Thyroid gland (tissue), 4 donors: Measurements from ENCODE around the gene ASIC2. TPM values are rescaled to one million over a fixed set of nuclear protein-coding genes. Genes with fewer than 3 reads are reported as not detected.

ENCODE experiments used
- DNase-seq, 2 donors: peaks; one replicate each; pipeline ENCODE4 v3.0.0-alpha.2; 2019
- H3K27ac ChIP-seq, 3 donors: fragments of 200-600 bp; sonication (generic); 1 replicate in 2 of 3; 2 replicates in 1 of 3; pipeline ENCODE4 v1.5.1; 2016 to 2019; ENCODE audit warnings: mild to moderate bottlenecking in 1 of 3, moderate library complexity in 1 of 3
- H3K27me3 ChIP-seq: fragments of 200-600 bp; sonication (generic); one replicate; pipeline ENCODE4 v1.5.1; 2019
- H3K36me3 ChIP-seq, 2 donors: fragments of 200-600 bp; sonication (generic); one replicate each; pipeline ENCODE4 v1.5.1; 2016 to 2019
- H3K4me1 ChIP-seq, 2 donors: fragments of 200-600 bp; sonication (generic); one replicate each; pipeline ENCODE4 v1.5.1; 2017 to 2019
- H3K4me3 ChIP-seq, 3 donors: fragments of 200-600 bp; sonication (generic); replicated peaks in 1 of 3; 1 replicate in 2 of 3; 2 replicates in 1 of 3; pipeline ENCODE4 v1.5.1; 2016; ENCODE audit warnings: mild to moderate bottlenecking in 1 of 3
- H3K9me3 ChIP-seq: fragments of 200-600 bp; sonication (generic); one replicate; pipeline ENCODE4 v1.5.1; 2017
- CTCF ChIP-seq, 6 experiments: fragments of 200-600 bp in 3 of 6; fragments of 450-650 bp in 3 of 6; sonication (generic) in 3 of 6; IDR thresholded peaks; one replicate each; pipeline ENCODE4 v1.5.1; 2016 to 2019; ENCODE audit warnings: antibody characterized with exemption in 6 of 6, mild to moderate bottlenecking in 2 of 6, inconsistent platforms in 1 of 6, moderate library complexity in 1 of 6
- POLR2A ChIP-seq, 2 donors: fragments of 450-650 bp; IDR thresholded peaks; one replicate each; pipeline ENCODE4 v1.6.1; 2017; ENCODE audit warnings: antibody characterized with exemption in 2 of 2, mild to moderate bottlenecking in 2 of 2, moderate library complexity in 1 of 2
- WGBS, 2 donors: methylation state at CpG; one replicate each; pipeline ENCODE4 v1.1.5; 2017; 5-methylcytosine and 5-hydroxymethylcytosine counted together
- intact Hi-C: fragments of 100-400 bp; cut with DNase I; formaldehyde crosslinking; loops from one replicate; pipeline ENCODE4 v1.15.1; 2023
- total RNA-seq, 4 donors: library from RNA; depleted of rRNA; stranded (reverse); fragments of >200 nt; gene quantifications; one replicate each; pipeline ENCODE4 v1.2.3, GENCODE V29; 2016

The ASIC2 gene
- total RNA-seq, 4 donors from 2014 or later = not detected

GRCh38 chr17:33239702-33240101 lies 53.4 kb downstream of the ASIC2 start:
- no peak for TF ChIP-seq POLR2A (IDR thresholded peaks at IDR 0.05)

GRCh38 chr17:33234930-33235685 lies 58.0 kb downstream of the ASIC2 start:
- intact Hi-C loops = no loop called here
- H3K4me3 ChIP-seq = no peak overlapping the region
- peaks cover 0 to 8% of the 10 kb centered on the region in 2 donors for H3K4me1 ChIP-seq
- 76 to 79% methylated on average over 6 of the region's 6 CpGs for WGBS, 2 donors
- TF ChIP-seq POLR2A (IDR thresholded peaks at IDR 0.05) = no peak
- TF ChIP-seq CTCF (IDR thresholded peaks at IDR 0.05) = no peak
- H3K36me3 ChIP-seq = no peaks in the 10 kb centered on the region
- H3K27ac ChIP-seq = no peak overlapping the region
- no peaks in the 10 kb centered on the region for H3K9me3 ChIP-seq
- peak; percentile 11 to 14 for DNase-seq
- no peaks in the 10 kb centered on the region for H3K27me3 ChIP-seq

More at GRCh38 chr17:33239702-33240101, 53.4 kb downstream of the ASIC2 start:
- Histone ChIP-seq H3K4me3 (no peak overlapping the region), H3K27me3 (no peaks in the 10 kb centered on the region), H3K9me3 (no peaks in the 10 kb centered on the region), H3K4me1 (peaks cover 0 to 8% of the 10 kb centered on the region in 2 donors), H3K36me3 (no peaks in the 10 kb centered on the region), H3K27ac (no peak overlapping the region)
- DNase-seq = no peak
- WGBS, 2 donors = 87 to 94% methylated on average over 1 of the region's 1 CpG
- intact Hi-C loops = no loop called here

GRCh38 chr17:33234233-33234632 lies 58.9 kb downstream of the ASIC2 start:
- intact Hi-C loops = no loop called here
- DNase-seq = no peak
- Histone ChIP-seq H3K27ac (no peak overlapping the region), H3K9me3 (no peaks in the 10 kb centered on the region), H3K4me3 (no peak overlapping the region), H3K36me3 (no peaks in the 10 kb centered on the region), H3K4me1 (peaks cover 0 to 8% of the 10 kb centered on the region in 2 donors), H3K27me3 (no peaks in the 10 kb centered on the region)
- TF ChIP-seq CTCF (IDR thresholded peaks at IDR 0.05) (no peak), POLR2A (IDR thresholded peaks at IDR 0.05) (no peak)
- WGBS, 2 donors = 79 to 98% methylated on average over 4 of the region's 4 CpGs

- Histone ChIP-seq H3K27me3 (no peaks in the 10 kb centered on the region), H3K4me3 (no peak overlapping the region), H3K4me1 (peaks cover 0 to 8% of the 10 kb centered on the region in 2 donors), H3K27ac (no peak overlapping the region), H3K9me3 (no peaks in the 10 kb centered on the region), H3K36me3 (no peaks in the 10 kb centered on the region)
- DNase-seq = no peak
- no peak for TF ChIP-seq POLR2A (IDR thresholded peaks at IDR 0.05)
- TF ChIP-seq CTCF (IDR thresholded peaks at IDR 0.05) = no peak
- WGBS, 2 donors = 64 to 74% methylated on average over 5 of the region's 5 CpGs
- intact Hi-C loops = no loop called here
Observed at GRCh38 chr17:33233811-33234177, 59.3 kb downstream of the ASIC2 start.

- intact Hi-C loops = no loop called here
- WGBS, 2 donors = 62 to 68% methylated on average over 7 of the region's 7 CpGs
- Histone ChIP-seq H3K4me1 (no peaks in the 10 kb centered on the region), H3K4me3 (no peak overlapping the region), H3K36me3 (no peaks in the 10 kb centered on the region), H3K27me3 (no peaks in the 10 kb centered on the region), H3K27ac (no peak overlapping the region), H3K9me3 (no peaks in the 10 kb centered on the region)
- no peak for DNase-seq
- TF ChIP-seq POLR2A (IDR thresholded peaks at IDR 0.05) = no peak
- no peak for TF ChIP-seq CTCF (IDR thresholded peaks at IDR 0.05)
Observed at GRCh38 chr17:33229499-33229898, 63.6 kb downstream of the ASIC2 start.
